Brain pericyte (primary cell): Measurements from ENCODE around the gene CERKL.

Experiments
- DNase-seq: peaks from one replicate; pipeline ENCODE4 v3.0.0-alpha.2; 2012; ENCODE audit warnings: low read depth, low spot score

CERKL gene

GRCh38 chr2:181576431-181576830, 80.5 kb downstream of the CERKL start:
- DNase-seq = no peak

- no peak for DNase-seq
Measured at GRCh38 chr2:181575650-181576025, 81.3 kb downstream of the CERKL start.

- DNase-seq = no peak
Measured at GRCh38 chr2:181575024-181575649, 81.8 kb downstream of the CERKL start.

- DNase-seq = no peak
Measured at GRCh38 chr2:181574321-181574720, 82.6 kb downstream of the CERKL start.

GRCh38 chr2:181573140-181573736, 83.7 kb downstream of the CERKL start:
- no peak for DNase-seq

GRCh38 chr2:181570833-181571661, 85.9 kb downstream of the CERKL start:
- DNase-seq = no peak

- no peak for DNase-seq
Measured at GRCh38 chr2:181570059-181570458, 86.8 kb downstream of the CERKL start.

- no peak for DNase-seq
Measured at GRCh38 chr2:181566334-181567032, 90.4 kb downstream of the CERKL start.

GRCh38 chr2:181563101-181563692, 93.7 kb downstream of the CERKL start:
- DNase-seq = no peak

GRCh38 chr2:181558371-181558770, 98.5 kb downstream of the CERKL start:
- DNase-seq = no peak

- no peak for DNase-seq
Measured at GRCh38 chr2:181554061-181554830, 102.7 kb downstream of the CERKL start.

GRCh38 chr2:181553244-181553643, 103.7 kb downstream of the CERKL start:
- DNase-seq = no peak

GRCh38 chr2:181552808-181553207, 104.1 kb downstream of the CERKL start:
- no peak for DNase-seq

- no peak for DNase-seq
Measured at GRCh38 chr2:181546086-181546485, 110.8 kb downstream of the CERKL start.

GRCh38 chr2:181542170-181542569, 114.7 kb downstream of the CERKL start:
- no peak for DNase-seq

GRCh38 chr2:181540421-181540820, 116.5 kb downstream of the CERKL start:
- DNase-seq = no peak

GRCh38 chr2:181536730-181537129, 120.2 kb downstream of the CERKL start:
- no peak for DNase-seq

- DNase-seq = no peak
Measured at GRCh38 chr2:181528441-181528840, 128.5 kb downstream of the CERKL start.

GRCh38 chr2:181527058-181527457, 129.8 kb downstream of the CERKL start:
- DNase-seq = no peak

- DNase-seq = no peak
Measured at GRCh38 chr2:181526014-181526413, 130.9 kb downstream of the CERKL start.

GRCh38 chr2:181523756-181524155, 133.1 kb downstream of the CERKL start:
- DNase-seq = no peak
